ENCODE results near the gene ARL13B.

ARL13B gene

GRCh38 chr3:94082391-94082937 is 102.5 kb downstream of the ARL13B start:
- no peaks in the 10 kb centered on the region for H3K9me2 ChIP-seq (ENCODE audit: low read depth, low read length)
- H3K9me3 ChIP-seq (ENCODE audit: low read length) = no peaks in the 10 kb centered on the region
- H2AFZ ChIP-seq (ENCODE audit: low read length) = no peak overlapping the region
- H3K4me2 ChIP-seq (ENCODE audit: low read length) = no peak overlapping the region
- no peaks in the 10 kb centered on the region for H3K27me3 ChIP-seq (ENCODE audit: insufficient read depth, low read length)
- no peak overlapping the region for H3K9ac ChIP-seq (ENCODE audit: low read length)
- no peaks in the 10 kb centered on the region for H3K4me1 ChIP-seq (ENCODE audit: insufficient read depth, low read length, severe bottlenecking)
- peaks cover 13% of the 10 kb centered on the region for H3K36me3 ChIP-seq (ENCODE audit: insufficient read depth, low read length)
- TF ChIP-seq EZH2 (IDR thresholded peaks at IDR 0.05; ENCODE audit: borderline replicate concordance, low read length) = no peak
- TF ChIP-seq CTCF (IDR thresholded peaks at IDR 0.05; ENCODE audit: low read length) = no peak
- H4K20me1 ChIP-seq (ENCODE audit: insufficient read depth, low read length) = no peaks in the 10 kb centered on the region
- H3K79me2 ChIP-seq (ENCODE audit: insufficient read depth, low read length) = no peaks in the 10 kb centered on the region
- H3F3A ChIP-seq (ENCODE audit: insufficient read depth, low read length) = no peaks in the 10 kb centered on the region
- no peak overlapping the region for H3K4me3 ChIP-seq (ENCODE audit: low read depth, low read length, poor library complexity, severe bottlenecking)
- H3K27ac ChIP-seq (ENCODE audit: low read depth, low read length, poor library complexity, severe bottlenecking) = no peak overlapping the region

GRCh38 chr3:94083261-94083660 is 103.3 kb downstream of the ARL13B start:
- Histone ChIP-seq H3K27me3 (ENCODE audit: insufficient read depth, low read length) (no peaks in the 10 kb centered on the region), H3K4me3 (ENCODE audit: low read depth, low read length, poor library complexity, severe bottlenecking) (no peak overlapping the region), H3K4me1 (ENCODE audit: insufficient read depth, low read length, severe bottlenecking) (no peaks in the 10 kb centered on the region), H3F3A (ENCODE audit: insufficient read depth, low read length) (no peaks in the 10 kb centered on the region), H3K9me3 (ENCODE audit: low read length) (no peaks in the 10 kb centered on the region), H3K9ac (ENCODE audit: low read length) (no peak overlapping the region), H3K9me2 (ENCODE audit: low read depth, low read length) (no peaks in the 10 kb centered on the region), H3K27ac (ENCODE audit: low read depth, low read length, poor library complexity, severe bottlenecking) (no peak overlapping the region), H4K20me1 (ENCODE audit: insufficient read depth, low read length) (no peaks in the 10 kb centered on the region), H3K4me2 (ENCODE audit: low read length) (no peak overlapping the region), H2AFZ (ENCODE audit: low read length) (no peak overlapping the region), H3K36me3 (ENCODE audit: insufficient read depth, low read length) (peaks cover 13% of the 10 kb centered on the region), H3K79me2 (ENCODE audit: insufficient read depth, low read length) (no peaks in the 10 kb centered on the region)
- TF ChIP-seq CTCF (IDR thresholded peaks at IDR 0.05; ENCODE audit: low read length) (no peak), EZH2 (IDR thresholded peaks at IDR 0.05; ENCODE audit: borderline replicate concordance, low read length) (no peak)

GRCh38 chr3:94089126-94089525 is 109.2 kb downstream of the ARL13B start:
- Histone ChIP-seq H3K4me3 (ENCODE audit: low read depth, low read length, poor library complexity, severe bottlenecking) (no peak overlapping the region), H3K36me3 (ENCODE audit: insufficient read depth, low read length) (peaks cover 26% of the 10 kb centered on the region), H3K9me3 (ENCODE audit: low read length) (no peaks in the 10 kb centered on the region), H3K9ac (ENCODE audit: low read length) (no peak overlapping the region), H3K4me1 (ENCODE audit: insufficient read depth, low read length, severe bottlenecking) (no peaks in the 10 kb centered on the region), H3K27me3 (ENCODE audit: insufficient read depth, low read length) (no peaks in the 10 kb centered on the region), H3K27ac (ENCODE audit: low read depth, low read length, poor library complexity, severe bottlenecking) (no peak overlapping the region), H4K20me1 (ENCODE audit: insufficient read depth, low read length) (no peaks in the 10 kb centered on the region), H3K79me2 (ENCODE audit: insufficient read depth, low read length) (no peaks in the 10 kb centered on the region), H3K4me2 (ENCODE audit: low read length) (no peak overlapping the region), H3F3A (ENCODE audit: insufficient read depth, low read length) (no peaks in the 10 kb centered on the region), H2AFZ (ENCODE audit: low read length) (no peak overlapping the region), H3K9me2 (ENCODE audit: low read depth, low read length) (no peaks in the 10 kb centered on the region)
- TF ChIP-seq EZH2 (IDR thresholded peaks at IDR 0.05; ENCODE audit: borderline replicate concordance, low read length) (no peak), CTCF (IDR thresholded peaks at IDR 0.05; ENCODE audit: low read length) (no peak)
